Panc1 (cell line): ENCODE results near the gene DYNLT1. TPM values are rescaled to one million over a fixed set of nuclear protein-coding genes. Genes with fewer than 3 reads are reported as not detected.

Source experiments
- ATAC-seq: fragments of 200-7000 bp; cut with Tn5 transposase; 2 replicates; pipeline ENCODE4 v1.9.1; 2020; ENCODE audit warnings: mild to moderate bottlenecking, moderate library complexity
- BruUV-seq: library from RNA; stranded (reverse); fragments of 400-500 nt; replicated peaks from 2 replicates; lab custom pipeline; 2021; lab: Mats Ljungman, UMichigan
- CTCF ChIA-PET: fragments of 300-600 bp; sonication (Branson Sonifier 250); formaldehyde crosslinking; loops from one replicate; lab custom pipeline; 2022; ENCODE audit warnings: antibody characterized with exemption; lab: Charles Lee
- POLR2A ChIA-PET: fragments of 300-600 bp; sonication (Branson Sonifier 250); formaldehyde crosslinking; loops from one replicate; lab custom pipeline; 2022; ENCODE audit warnings: antibody characterized with exemption; lab: Charles Lee
- DNase-seq: peaks from one replicate; pipeline ENCODE4 v3.0.0-alpha.2; 2010; ENCODE audit warnings: low read depth, low spot score
- H3K27ac ChIP-seq: 2 replicates; pipeline ENCODE4 v1.5.1; 2011; ENCODE audit warnings: mild to moderate bottlenecking, low read length, inconsistent platforms
- H3K27me3 ChIP-seq: fragments of 200-500 bp; sonication (Bioruptor generic); 2 replicates; pipeline ENCODE4 v1.6.0; 2014; ENCODE audit warnings: low read length, inconsistent platforms; ENCODE audit not compliant: control insufficient read depth, insufficient read depth
- H3K36me3 ChIP-seq: fragments of 200-500 bp; sonication (Bioruptor generic); 2 replicates; pipeline ENCODE4 v1.5.1; 2014; ENCODE audit warnings: inconsistent platforms, mild to moderate bottlenecking, low read length, moderate library complexity; ENCODE audit not compliant: control insufficient read depth, insufficient read depth
- H3K4me1 ChIP-seq: 2 replicates; pipeline ENCODE4 v1.5.1; 2011; ENCODE audit warnings: inconsistent platforms, mild to moderate bottlenecking, low read length, moderate library complexity; ENCODE audit not compliant: control insufficient read depth, insufficient read depth
- H3K4me3 ChIP-seq, 2 experiments: 2 replicates each; pipeline ENCODE4 v1.5.1; 2011 to 2012; ENCODE audit warnings: low read depth in 2 of 2, low read length in 2 of 2, mild to moderate bottlenecking in 2 of 2, inconsistent platforms in 1 of 2, moderate library complexity in 1 of 2
- H3K9me3 ChIP-seq: fragments of 200-500 bp; sonication (Bioruptor generic); 2 replicates; pipeline ENCODE4 v1.5.1; 2014; ENCODE audit warnings: low read depth, mild to moderate bottlenecking, inconsistent platforms, low read length, moderate library complexity; ENCODE audit not compliant: control insufficient read depth, insufficient read depth
- CTCF ChIP-seq: fragments of 450-650 bp; IDR thresholded peaks from 2 replicates; pipeline ENCODE4 v1.5.1; 2017; ENCODE audit warnings: mild to moderate bottlenecking
- POLR2AphosphoS5 ChIP-seq: IDR thresholded peaks from 2 replicates; pipeline ENCODE4 v1.6.1; 2012; ENCODE audit warnings: mild to moderate bottlenecking, low read depth, low read length, moderate library complexity
- SIN3A ChIP-seq: IDR thresholded peaks from 2 replicates; pipeline ENCODE4 v1.6.1; 2012; ENCODE audit warnings: low read depth, mild to moderate bottlenecking, low read length, moderate library complexity, borderline replicate concordance; ENCODE audit not compliant: insufficient read depth
- TCF7L2 ChIP-seq: IDR thresholded peaks from 2 replicates; pipeline ENCODE4 v1.6.1; 2011; ENCODE audit warnings: mild to moderate bottlenecking, low read depth, low read length, inconsistent platforms
- in situ Hi-C: cut with HindIII; loops from 2 replicates; pipeline ENCODE4 v1.10.0; 2016; ENCODE audit warnings: low sequenced_read_pairs, low pct_unique_long_range_greater_than_20kb
- intact Hi-C: fragments of 100-400 bp; cut with micrococcal nuclease; formaldehyde crosslinking; loops from one replicate; pipeline ENCODE4 v1.10.0; 2022; ENCODE audit not compliant: unreplicated experiment
- total RNA-seq: library from RNA; stranded (reverse); gene quantifications from one replicate; pipeline ENCODE4 v1.2.1, GENCODE V29; 2021; ENCODE audit not compliant: unreplicated experiment
- TF ChIP-seq, protein P1 (sequence below), 2 experiments: IDR thresholded peaks; 2 replicates each; pipeline ENCODE4 v1.6.1; 2011 to 2012; ENCODE audit warnings: low read depth in 2 of 2, control low read depth in 1 of 2, low read length in 1 of 2, mild to moderate bottlenecking in 1 of 2, moderate library complexity in 1 of 2; ENCODE audit not compliant: insufficient read depth in 1 of 2

The DYNLT1 gene
- total RNA-seq, 1 experiment from 2014 or later, result 137 TPM

GRCh38 chr6:158627168-158627939 is 17.2 kb downstream of the DYNLT1 start:
- POLR2A ChIA-PET, result no interaction called here

DNA sequence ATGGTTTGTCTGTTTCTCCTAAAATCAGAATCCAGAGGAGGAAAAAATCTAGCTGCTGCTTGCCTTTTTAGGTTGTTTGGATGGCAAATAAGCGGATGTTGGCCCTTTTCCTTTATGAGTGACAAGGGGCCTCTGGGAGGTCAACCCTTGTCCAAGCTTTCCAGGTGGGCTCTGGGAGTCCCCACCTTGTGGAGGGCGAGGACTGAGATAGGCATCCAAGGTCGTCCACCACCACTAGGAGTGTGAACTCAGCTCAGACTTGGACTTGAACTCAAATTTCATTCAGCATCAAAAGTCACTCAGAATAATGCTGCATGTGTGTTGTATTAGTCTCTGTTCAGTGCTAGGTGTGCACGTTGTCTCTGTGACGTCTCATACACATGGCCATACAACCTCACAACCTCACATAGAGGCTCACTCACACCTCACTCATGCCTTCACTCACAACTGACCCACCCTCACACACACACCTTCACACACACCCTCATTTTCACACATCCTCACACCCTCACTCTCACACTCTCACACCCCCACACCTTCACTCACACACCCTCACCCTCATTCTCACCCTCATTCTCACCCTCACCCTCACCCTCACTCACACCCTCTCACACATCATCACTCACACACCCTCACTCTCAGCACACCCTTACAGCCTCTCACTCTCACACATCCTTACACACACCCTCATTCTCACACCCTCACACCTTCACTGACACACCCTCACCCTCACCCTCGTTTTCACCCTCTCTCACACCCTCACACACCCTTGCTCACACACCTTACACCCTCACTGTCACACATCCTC is 18.0 kb downstream of the DYNLT1 start:
- Histone ChIP-seq H3K27me3 (no peaks in the 10 kb centered on the region), H3K27ac (no peak overlapping the region), H3K9me3 (no peaks in the 10 kb centered on the region), H3K36me3 (peaks cover 10% of the 10 kb centered on the region), H3K4me1 (no peaks in the 10 kb centered on the region), H3K4me3 (no peak overlapping the region)
- TF ChIP-seq TCF7L2 (no peak), CTCF (no peak), POLR2AphosphoS5 (no peak), SIN3A (no peak)
- TF ChIP-seq, protein P1, sequence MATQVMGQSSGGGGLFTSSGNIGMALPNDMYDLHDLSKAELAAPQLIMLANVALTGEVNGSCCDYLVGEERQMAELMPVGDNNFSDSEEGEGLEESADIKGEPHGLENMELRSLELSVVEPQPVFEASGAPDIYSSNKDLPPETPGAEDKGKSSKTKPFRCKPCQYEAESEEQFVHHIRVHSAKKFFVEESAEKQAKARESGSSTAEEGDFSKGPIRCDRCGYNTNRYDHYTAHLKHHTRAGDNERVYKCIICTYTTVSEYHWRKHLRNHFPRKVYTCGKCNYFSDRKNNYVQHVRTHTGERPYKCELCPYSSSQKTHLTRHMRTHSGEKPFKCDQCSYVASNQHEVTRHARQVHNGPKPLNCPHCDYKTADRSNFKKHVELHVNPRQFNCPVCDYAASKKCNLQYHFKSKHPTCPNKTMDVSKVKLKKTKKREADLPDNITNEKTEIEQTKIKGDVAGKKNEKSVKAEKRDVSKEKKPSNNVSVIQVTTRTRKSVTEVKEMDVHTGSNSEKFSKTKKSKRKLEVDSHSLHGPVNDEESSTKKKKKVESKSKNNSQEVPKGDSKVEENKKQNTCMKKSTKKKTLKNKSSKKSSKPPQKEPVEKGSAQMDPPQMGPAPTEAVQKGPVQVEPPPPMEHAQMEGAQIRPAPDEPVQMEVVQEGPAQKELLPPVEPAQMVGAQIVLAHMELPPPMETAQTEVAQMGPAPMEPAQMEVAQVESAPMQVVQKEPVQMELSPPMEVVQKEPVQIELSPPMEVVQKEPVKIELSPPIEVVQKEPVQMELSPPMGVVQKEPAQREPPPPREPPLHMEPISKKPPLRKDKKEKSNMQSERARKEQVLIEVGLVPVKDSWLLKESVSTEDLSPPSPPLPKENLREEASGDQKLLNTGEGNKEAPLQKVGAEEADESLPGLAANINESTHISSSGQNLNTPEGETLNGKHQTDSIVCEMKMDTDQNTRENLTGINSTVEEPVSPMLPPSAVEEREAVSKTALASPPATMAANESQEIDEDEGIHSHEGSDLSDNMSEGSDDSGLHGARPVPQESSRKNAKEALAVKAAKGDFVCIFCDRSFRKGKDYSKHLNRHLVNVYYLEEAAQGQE (IDR thresholded peaks at IDR 0.05; ENCODE audit: insufficient read depth in 1 of 2, low read depth in 2 of 2, low read length in 1 of 2), result no peak
- ChIA-PET CTCF (no interaction called here), POLR2A (no interaction called here)
- ATAC-seq (no peak), DNase-seq (no peak)
- BruUV-seq, result no TSS peak
- intact Hi-C loops, result no loop called here
- in situ Hi-C loops, result no loop called here

More at GRCh38 chr6:158627168-158627939, 17.2 kb downstream of the DYNLT1 start:
- in situ Hi-C loops, result no loop called here
- Histone ChIP-seq H3K9me3 (no peaks in the 10 kb centered on the region), H3K27me3 (no peaks in the 10 kb centered on the region), H3K4me1 (no peaks in the 10 kb centered on the region), H3K27ac (no peak overlapping the region), H3K36me3 (peaks cover 10% of the 10 kb centered on the region), H3K4me3 (no peak overlapping the region)
- TF ChIP-seq CTCF (no peak), SIN3A (no peak), POLR2AphosphoS5 (no peak), TCF7L2 (no peak)
- TF ChIP-seq, protein P1 (IDR thresholded peaks at IDR 0.05; ENCODE audit: insufficient read depth in 1 of 2, low read depth in 2 of 2, low read length in 1 of 2), result no peak
- ATAC-seq (no peak), DNase-seq (no peak)
- intact Hi-C loops, result no loop called here
- BruUV-seq, result no TSS peak
- CTCF ChIA-PET, result no interaction called here
